B cell (primary cell): ENCODE data around the gene COL4A3. TPM values are rescaled to one million over a fixed set of nuclear protein-coding genes. Genes with fewer than 3 reads are reported as not detected.
A peak's percentile ranks its signal among the peaks of the same experiment; 100 is the strongest.

Source experiments
- ATAC-seq: fragments of 200-7000 bp; cut with Tn5 transposase; one replicate; pipeline ENCODE4 v1.10.0; 2021; ENCODE audit warnings: low read depth, mild to moderate bottlenecking, moderate number of reproducible peaks, moderate library complexity
- CTCF ChIA-PET: fragments of 350-600 bp; sonication (Branson Sonifier 250); formaldehyde crosslinking; loops from one replicate; lab custom pipeline; 2021; ENCODE audit warnings: antibody characterized with exemption, inconsistent platforms; lab: Charles Lee
- POLR2A ChIA-PET: fragments of 350-600 bp; sonication (Branson Sonifier 250); formaldehyde crosslinking; loops from one replicate; lab custom pipeline; 2021; ENCODE audit warnings: antibody characterized with exemption; lab: Charles Lee
- DNase-seq: peaks from one replicate; pipeline ENCODE4 v3.0.0; 2013
- H2AFZ ChIP-seq: 2 replicates; pipeline ENCODE4 v1.6.1; 2012; ENCODE audit warnings: mild to moderate bottlenecking, low read depth, low read length; ENCODE audit not compliant: insufficient read depth, poor library complexity, severe bottlenecking
- H3K27ac ChIP-seq, 2 donors: 1 replicate in 1 of 2; 2 replicates in 1 of 2; pipeline ENCODE4 v1.5.1; 2012 to 2013; ENCODE audit warnings: low read length in 2 of 2, mild to moderate bottlenecking in 2 of 2, moderate library complexity in 1 of 2
- H3K27me3 ChIP-seq, 4 experiments: fragments of 200-600 bp in 1 of 4; sonication (generic) in 1 of 4; replicated peaks in 1 of 4; 1 replicate in 2 of 4; 2 replicates in 2 of 4; pipeline versions ENCODE4 v1.6.1 to v1.7.0; 2013 to 2016; ENCODE audit warnings: low read length in 3 of 4, mild to moderate bottlenecking in 2 of 4, mixed read lengths in 1 of 4, moderate library complexity in 1 of 4; ENCODE audit not compliant: insufficient read depth in 4 of 4, control insufficient read depth in 3 of 4; ENCODE audit errors: control extremely low read depth in 1 of 4
- H3K36me3 ChIP-seq, 2 experiments: replicated peaks in 1 of 2; 1 replicate in 1 of 2; 2 replicates in 1 of 2; pipeline versions ENCODE4 v1.6.1 to v1.7.1; 2013; ENCODE audit warnings: low read length in 1 of 2; ENCODE audit not compliant: insufficient read depth in 2 of 2, control insufficient read depth in 1 of 2; ENCODE audit errors: control extremely low read depth in 1 of 2, extremely low read depth in 1 of 2
- H3K4me1 ChIP-seq, 2 donors: fragments of 200-600 bp in 1 of 2; sonication (generic) in 1 of 2; 1 replicate in 1 of 2; 2 replicates in 1 of 2; pipeline versions ENCODE4 v1.5.1 to v1.6.1; 2013 to 2017; ENCODE audit warnings: low read length in 2 of 2; ENCODE audit not compliant: control insufficient read depth in 2 of 2, insufficient read depth in 2 of 2
- H3K4me2 ChIP-seq: replicated peaks from 2 replicates; pipeline ENCODE3; 2012; ENCODE audit warnings: mild to moderate bottlenecking, low read depth, low read length; ENCODE audit not compliant: poor library complexity, severe bottlenecking
- H3K4me3 ChIP-seq, 5 experiments: fragments of 200-600 bp in 1 of 5; sonication (generic) in 1 of 5; 1 replicate in 3 of 5; 2 replicates in 2 of 5; pipeline versions ENCODE4 v1.5.1 to v1.7.0; 2011 to 2016; ENCODE audit warnings: low read length in 4 of 5, mild to moderate bottlenecking in 4 of 5, low read depth in 2 of 5, control low read depth in 1 of 5, moderate library complexity in 1 of 5; ENCODE audit not compliant: insufficient read depth in 1 of 5; ENCODE audit errors: control extremely low read depth in 1 of 5, extremely low read depth in 1 of 5
- H3K79me2 ChIP-seq: fragments of 200-600 bp; sonication (generic); one replicate; pipeline ENCODE4 v1.6.0; 2016; ENCODE audit warnings: low read length; ENCODE audit not compliant: control insufficient read depth, insufficient read depth
- H3K9ac ChIP-seq: fragments of 200-600 bp; sonication (generic); 2 replicates; pipeline ENCODE4 v1.6.1; 2017; ENCODE audit warnings: mild to moderate bottlenecking, low read length, moderate library complexity
- H3K9me3 ChIP-seq, 3 donors: one replicate each; pipeline versions ENCODE4 v1.6.1 to v1.7.1; 2013; ENCODE audit warnings: low read length in 2 of 3; ENCODE audit not compliant: control insufficient read depth in 2 of 3, insufficient read depth in 1 of 3; ENCODE audit errors: control extremely low read depth in 1 of 3
- H4K20me1 ChIP-seq: 2 replicates; pipeline ENCODE4 v1.6.0; 2012; ENCODE audit warnings: mild to moderate bottlenecking, low read length; ENCODE audit not compliant: insufficient read depth, control insufficient read depth, poor library complexity, severe bottlenecking
- H3K27ac Mint-ChIP-seq: one replicate; pipeline ENCODE4 v1.8.0; 2021; ENCODE audit warnings: mixed read lengths
- H3K27me3 Mint-ChIP-seq: one replicate; pipeline ENCODE4 v1.8.0; 2021; ENCODE audit warnings: mixed read lengths
- H3K4me1 Mint-ChIP-seq: one replicate; pipeline ENCODE4 v1.8.0; 2021; ENCODE audit warnings: mixed read lengths
- H3K4me3 Mint-ChIP-seq: one replicate; pipeline ENCODE4 v1.8.0; 2021; ENCODE audit warnings: mixed read lengths
- H3K9me3 Mint-ChIP-seq: one replicate; pipeline ENCODE4 v1.8.0; 2022; ENCODE audit warnings: mixed read lengths; ENCODE audit not compliant: insufficient read depth
- EZH2 ChIP-seq: IDR thresholded peaks from 2 replicates; pipeline ENCODE4 v1.6.1; 2012; ENCODE audit warnings: borderline replicate concordance, low read depth, mild to moderate bottlenecking, moderate library complexity, low read length; ENCODE audit not compliant: insufficient read depth, poor library complexity, severe bottlenecking
- WGBS: methylation state at CpG from one replicate; pipeline ENCODE4 v1.1.5; 2013; ENCODE audit warnings: missing lambda C conversion rate; ENCODE audit not compliant: insufficient coverage; 5-methylcytosine and 5-hydroxymethylcytosine counted together
- intact Hi-C: fragments of 100-400 bp; cut with micrococcal nuclease; formaldehyde crosslinking; loops from one replicate; pipeline ENCODE4 v1.10.0; 2022
- polyA plus RNA-seq: library from polyadenylated mRNA; depleted of rRNA; stranded (reverse); fragments of >200 nt; gene quantifications from 2 replicates; pipeline ENCODE4 v1.2.3, GENCODE V29; 2012
- total RNA-seq, 2 donors: library from RNA; stranded (reverse); fragments of 120-200 nt in 1 of 2; gene quantifications; 1 replicate in 1 of 2; 2 replicates in 1 of 2; pipeline versions ENCODE4 v1.2.3 to v1.2.4, GENCODE V29; 2013 to 2022
- TF ChIP-seq, protein P1 (sequence below): fragments of 200-600 bp; IDR thresholded peaks from one replicate; pipeline ENCODE4 v1.8.0; 2022; ENCODE audit warnings: antibody characterized with exemption, mild to moderate bottlenecking

The COL4A3 gene
- total and polyA plus RNA-seq, 2 donors (not counting 1 experiment from before 2014, with no cell fraction given), result 33.4 to 45.9 TPM

DNA sequence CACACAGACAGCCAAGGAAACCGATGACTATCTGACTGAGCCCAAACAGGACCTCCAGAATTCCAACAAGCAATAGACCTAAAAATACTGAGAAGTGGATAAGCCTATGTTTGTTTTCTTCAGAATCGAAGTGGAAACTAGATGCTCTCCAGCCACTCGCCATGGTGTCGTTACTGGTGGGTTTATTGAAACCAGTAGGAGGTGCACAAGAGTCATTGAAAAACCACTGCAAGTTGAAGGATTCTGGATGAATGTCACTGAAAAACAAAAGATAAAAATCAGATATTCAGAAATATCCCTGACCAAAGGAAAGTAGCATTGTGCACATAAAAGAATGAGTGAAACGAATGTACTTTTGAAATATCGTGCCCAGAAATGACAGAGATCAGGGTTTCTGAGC lies 199.3 kb downstream of the COL4A3 start:
- no peak overlapping the region for H3K27ac ChIP-seq
- ATAC-seq (no peak), DNase-seq (peak; percentile 53)
- no peaks in the 10 kb centered on the region for H3K9me3 ChIP-seq
- H3K4me3 ChIP-seq, result no peak overlapping the region
- ChIA-PET CTCF (interaction anchor here (1.1 kb wide), 1 partner anchor 122 kb away, joined by 6 read pairs; no protein-coding TSS in a partner anchor), POLR2A (no interaction called here)
- H3K9me3 Mint-ChIP-seq, result no peaks in the 10 kb centered on the region
- 69% methylated on average over 3 of the region's 6 CpGs for WGBS
- no peak overlapping the region for H3K9ac ChIP-seq
- no peak overlapping the region for H2AFZ ChIP-seq
- TF ChIP-seq, protein P1, sequence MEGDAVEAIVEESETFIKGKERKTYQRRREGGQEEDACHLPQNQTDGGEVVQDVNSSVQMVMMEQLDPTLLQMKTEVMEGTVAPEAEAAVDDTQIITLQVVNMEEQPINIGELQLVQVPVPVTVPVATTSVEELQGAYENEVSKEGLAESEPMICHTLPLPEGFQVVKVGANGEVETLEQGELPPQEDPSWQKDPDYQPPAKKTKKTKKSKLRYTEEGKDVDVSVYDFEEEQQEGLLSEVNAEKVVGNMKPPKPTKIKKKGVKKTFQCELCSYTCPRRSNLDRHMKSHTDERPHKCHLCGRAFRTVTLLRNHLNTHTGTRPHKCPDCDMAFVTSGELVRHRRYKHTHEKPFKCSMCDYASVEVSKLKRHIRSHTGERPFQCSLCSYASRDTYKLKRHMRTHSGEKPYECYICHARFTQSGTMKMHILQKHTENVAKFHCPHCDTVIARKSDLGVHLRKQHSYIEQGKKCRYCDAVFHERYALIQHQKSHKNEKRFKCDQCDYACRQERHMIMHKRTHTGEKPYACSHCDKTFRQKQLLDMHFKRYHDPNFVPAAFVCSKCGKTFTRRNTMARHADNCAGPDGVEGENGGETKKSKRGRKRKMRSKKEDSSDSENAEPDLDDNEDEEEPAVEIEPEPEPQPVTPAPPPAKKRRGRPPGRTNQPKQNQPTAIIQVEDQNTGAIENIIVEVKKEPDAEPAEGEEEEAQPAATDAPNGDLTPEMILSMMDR, result peak; percentile 74
- TF ChIP-seq EZH2, result no peak
- peaks cover 4% of the 10 kb centered on the region in 2 donors for H3K4me1 ChIP-seq
- no peak overlapping the region for H3K27ac Mint-ChIP-seq
- intact Hi-C loops, result loop anchor here (1.0 kb wide), 1 partner anchor 403 kb away; no protein-coding TSS in a partner anchor
- no peaks in the 10 kb centered on the region for H3K27me3 Mint-ChIP-seq
- H4K20me1 ChIP-seq, result no peaks in the 10 kb centered on the region
- H3K4me3 Mint-ChIP-seq, result no peak overlapping the region
- H3K4me1 Mint-ChIP-seq, result peaks cover 6% of the 10 kb centered on the region
- no peaks in the 10 kb centered on the region for H3K79me2 ChIP-seq
- H3K27me3 ChIP-seq, result no peaks in the 10 kb centered on the region
- peaks cover 0 to 12% of the 10 kb centered on the region in 2 experiments for H3K36me3 ChIP-seq
- no peak overlapping the region for H3K4me2 ChIP-seq

Other genes with a start within 250 kb of the COL4A3 start
- 30.2 and 34.6 TPM in 2 replicates for gene COL4A4, start 419 bp upstream of the COL4A3 start, total RNA-seq
- gene COL4A4, start 419 bp upstream of the COL4A3 start, polyA plus RNA-seq, result 3.5 and 6.2 TPM in 2 replicates
- 70.4 and 75.2 TPM in 2 replicates for gene MFF, start 160.6 kb downstream of the COL4A3 start, total RNA-seq
- 55.0 and 69.9 TPM in 2 replicates for gene MFF, start 160.6 kb downstream of the COL4A3 start, polyA plus RNA-seq
- gene TM4SF20, start 214.7 kb downstream of the COL4A3 start, total RNA-seq, result not detected in 2 replicates
- not detected in 2 replicates for gene TM4SF20, start 214.7 kb downstream of the COL4A3 start, polyA plus RNA-seq
- not detected in 2 replicates for gene SCYGR1, start 223.3 kb downstream of the COL4A3 start, total RNA-seq
- not detected in 2 replicates for gene SCYGR1, start 223.3 kb downstream of the COL4A3 start, polyA plus RNA-seq